Neural cell (in vitro differentiated cells): Measurements from ENCODE around the gene EHMT1. TPM values are rescaled to one million over a fixed set of nuclear protein-coding genes. Genes with fewer than 3 reads are reported as not detected.
"Not testable (repeated sequence)": the region's sequence is repeated elsewhere in the genome, so short reads cannot be mapped to it uniquely, and the experiment has no call there.

Experiments
- H2AFZ ChIP-seq: fragments of 200-600, 300-800 bp; sonication (generic), shearing (Covaris generic); 2 replicates; pipeline ENCODE4 v1.6.0; 2014; ENCODE audit warnings: low read depth, mild to moderate bottlenecking, antibody characterized with exemption, low read length, moderate library complexity
- H3F3A ChIP-seq: fragments of 200-600 bp; shearing (Covaris generic); 2 replicates; pipeline ENCODE4 v1.6.1; 2016; ENCODE audit warnings: mild to moderate bottlenecking, moderate library complexity, mixed read lengths, antibody characterized with exemption, low read length; ENCODE audit not compliant: insufficient read depth, poor library complexity, severe bottlenecking
- H3K27ac ChIP-seq: fragments of 200-600, 300-800 bp; sonication (generic), shearing (Covaris generic); 2 replicates; pipeline ENCODE4 v1.5.1; 2014; ENCODE audit warnings: mild to moderate bottlenecking, low read length, moderate library complexity
- H3K27me3 ChIP-seq: fragments of 300-800, 200-600 bp; sonication (generic), shearing (Covaris generic); 2 replicates; pipeline ENCODE4 v1.6.0; 2014; ENCODE audit warnings: mild to moderate bottlenecking, low read depth, low read length, moderate library complexity; ENCODE audit not compliant: insufficient read depth
- H3K36me3 ChIP-seq: fragments of 300-800, 200-600 bp; sonication (generic), shearing (Covaris generic); 2 replicates; pipeline ENCODE4 v1.5.1; 2014; ENCODE audit warnings: mild to moderate bottlenecking, antibody characterized with exemption, low read length, moderate library complexity; ENCODE audit not compliant: insufficient read depth
- H3K4me2 ChIP-seq: fragments of 300-800, 200-600 bp; sonication (generic), shearing (Covaris generic); 2 replicates; pipeline ENCODE4 v1.6.0; 2014; ENCODE audit warnings: mild to moderate bottlenecking, low read length
- H3K4me3 ChIP-seq: fragments of 300-800, 200-600 bp; sonication (generic), shearing (Covaris generic); 2 replicates; pipeline ENCODE4 v1.5.1; 2014; ENCODE audit warnings: mild to moderate bottlenecking, low read length, moderate library complexity
- H3K79me2 ChIP-seq: fragments of 200-600 bp; shearing (Covaris generic); replicated peaks from 2 replicates; pipeline ENCODE4 v1.6.0; 2014; ENCODE audit warnings: mild to moderate bottlenecking, low read length, moderate library complexity; ENCODE audit not compliant: insufficient read depth
- H3K9ac ChIP-seq: fragments of 300-800, 200-600 bp; sonication (generic), shearing (Covaris generic); 2 replicates; pipeline ENCODE4 v1.6.1; 2016; ENCODE audit warnings: mild to moderate bottlenecking, low read length, mixed read lengths
- H3K9me2 ChIP-seq: fragments of 200-600 bp; shearing (Covaris generic); 2 replicates; pipeline ENCODE4 v1.6.1; 2016; ENCODE audit warnings: mild to moderate bottlenecking, low read length, mixed read lengths; ENCODE audit not compliant: insufficient read depth
- H3K9me3 ChIP-seq: fragments of 200-600, 300-800 bp; sonication (generic), shearing (Covaris generic); 2 replicates; pipeline ENCODE4 v1.6.1; 2016; ENCODE audit warnings: mild to moderate bottlenecking, mixed run types, low read length, moderate library complexity, mixed read lengths
- H4K20me1 ChIP-seq: fragments of 200-600 bp; shearing (Covaris generic); 2 replicates; pipeline ENCODE4 v1.6.1; 2016; ENCODE audit warnings: mild to moderate bottlenecking, mixed run types; ENCODE audit not compliant: insufficient read depth
- CTCF ChIP-seq: fragments of 450-650 bp; IDR thresholded peaks from 2 replicates; pipeline ENCODE4 v1.5.1; 2014; ENCODE audit warnings: antibody characterized with exemption, mild to moderate bottlenecking, moderate library complexity; ENCODE audit not compliant: poor library complexity, severe bottlenecking
- EP300 ChIP-seq: fragments of 450-650 bp; conservative IDR thresholded peaks from 2 replicates; pipeline ENCODE4 v1.6.1; 2014; ENCODE audit warnings: antibody characterized with exemption, mild to moderate bottlenecking, moderate library complexity; ENCODE audit not compliant: poor library complexity, severe bottlenecking
- EZH2 ChIP-seq: fragments of 200-600, 300-800 bp; shearing (Covaris generic), sonication (generic); IDR thresholded peaks from 2 replicates; pipeline ENCODE4 v1.6.1; 2014; ENCODE audit warnings: antibody characterized with exemption, low read length, borderline replicate concordance, mild to moderate bottlenecking; ENCODE audit not compliant: insufficient read depth, poor library complexity, severe bottlenecking
- MXI1 ChIP-seq: fragments of 450-650 bp; conservative IDR thresholded peaks from 2 replicates; pipeline ENCODE4 v1.6.1; 2014; ENCODE audit warnings: antibody characterized with exemption, mild to moderate bottlenecking; ENCODE audit not compliant: poor library complexity, severe bottlenecking
- POLR2AphosphoS5 ChIP-seq: IDR thresholded peaks from 2 replicates; pipeline ENCODE4 v1.6.1; 2012
- RAD21 ChIP-seq: fragments of 450-650 bp; conservative IDR thresholded peaks from 2 replicates; pipeline ENCODE4 v1.6.1; 2014; ENCODE audit warnings: antibody characterized with exemption, mild to moderate bottlenecking, moderate library complexity
- REST ChIP-seq: IDR thresholded peaks from 2 replicates; pipeline ENCODE4 v1.6.1; 2012; ENCODE audit warnings: borderline replicate concordance
- SMC3 ChIP-seq: fragments of 450-650 bp; conservative IDR thresholded peaks from 2 replicates; pipeline ENCODE4 v1.6.1; 2014; ENCODE audit warnings: antibody characterized with exemption, mild to moderate bottlenecking, moderate library complexity; ENCODE audit not compliant: poor library complexity
- TAF1 ChIP-seq: IDR thresholded peaks from 2 replicates; pipeline ENCODE4 v1.6.1; 2012; ENCODE audit warnings: low read depth
- polyA plus RNA-seq: library from polyadenylated mRNA; depleted of rRNA; stranded (reverse); fragments of >200 nt; gene quantifications from 2 replicates; pipeline ENCODE4 v1.2.3, GENCODE V29; 2014

EHMT1 gene
- polyA plus RNA-seq, 1 donor from 2014 or later, result 53.0 TPM

- Histone ChIP-seq H3K27me3 (no peaks in the 10 kb centered on the region), H3F3A (no peaks in the 10 kb centered on the region), H3K9me2 (no peaks in the 10 kb centered on the region), H3K9me3 (no peaks in the 10 kb centered on the region), H3K4me3 (no peak overlapping the region), H3K27ac (no peak overlapping the region), H3K79me2 (peaks cover 11% of the 10 kb centered on the region), H3K36me3 (no peaks in the 10 kb centered on the region), H2AFZ (no peak overlapping the region), H3K4me2 (no peak overlapping the region), H3K9ac (no peak overlapping the region), H4K20me1 (no peaks in the 10 kb centered on the region)
- TF ChIP-seq CTCF (no peak), POLR2AphosphoS5 (no peak), TAF1 (no peak), MXI1 (no peak), EP300 (no peak), SMC3 (no peak), REST (no peak), RAD21 (no peak), EZH2 (no peak)
These were observed 26.0 kb upstream of the EHMT1 start for GRCh38 chr9:137592767-137593166.

GRCh38 chr9:137593176-137593575 is 25.6 kb upstream of the EHMT1 start:
- no peaks in the 10 kb centered on the region for H4K20me1 ChIP-seq
- H3K4me3 ChIP-seq, result no peak overlapping the region
- no peak overlapping the region for H2AFZ ChIP-seq
- no peak overlapping the region for H3K9ac ChIP-seq
- H3K9me2 ChIP-seq, result no peaks in the 10 kb centered on the region
- H3K27ac ChIP-seq, result no peak overlapping the region
- H3K4me2 ChIP-seq, result no peak overlapping the region
- H3K79me2 ChIP-seq, result peaks cover 11% of the 10 kb centered on the region
- no peak for TF ChIP-seq MXI1
- no peak for TF ChIP-seq EP300
- TF ChIP-seq POLR2AphosphoS5, result no peak
- no peak for TF ChIP-seq SMC3
- no peak for TF ChIP-seq TAF1
- no peak for TF ChIP-seq CTCF
- TF ChIP-seq EZH2, result no peak
- no peaks in the 10 kb centered on the region for H3F3A ChIP-seq
- no peaks in the 10 kb centered on the region for H3K36me3 ChIP-seq
- no peaks in the 10 kb centered on the region for H3K27me3 ChIP-seq
- no peaks in the 10 kb centered on the region for H3K9me3 ChIP-seq

- not testable (repeated sequence) for H3F3A ChIP-seq, H3K4me3 ChIP-seq, H3K27ac ChIP-seq, H3K4me2 ChIP-seq, H3K79me2 ChIP-seq, H3K36me3 ChIP-seq, H3K9me3 ChIP-seq, H2AFZ ChIP-seq, H3K9me2 ChIP-seq, H3K9ac ChIP-seq, H3K27me3 ChIP-seq, H4K20me1 ChIP-seq
These were observed 22.2 kb upstream of the EHMT1 start for GRCh38 chr9:137596577-137596976.
